GM18861 (cell line): ENCODE measurements around the gene SAMD9.
"Not testable (repeated sequence)": the region's sequence is repeated elsewhere in the genome, so short reads cannot be mapped to it uniquely, and the experiment has no call there.

Experiments used
- ATAC-seq: cut with Tn5 transposase; IDR thresholded peaks from one replicate; pipeline ENCODE4 v1.9.1; 2021; ENCODE audit not compliant: unreplicated experiment

SAMD9 gene

DNA sequence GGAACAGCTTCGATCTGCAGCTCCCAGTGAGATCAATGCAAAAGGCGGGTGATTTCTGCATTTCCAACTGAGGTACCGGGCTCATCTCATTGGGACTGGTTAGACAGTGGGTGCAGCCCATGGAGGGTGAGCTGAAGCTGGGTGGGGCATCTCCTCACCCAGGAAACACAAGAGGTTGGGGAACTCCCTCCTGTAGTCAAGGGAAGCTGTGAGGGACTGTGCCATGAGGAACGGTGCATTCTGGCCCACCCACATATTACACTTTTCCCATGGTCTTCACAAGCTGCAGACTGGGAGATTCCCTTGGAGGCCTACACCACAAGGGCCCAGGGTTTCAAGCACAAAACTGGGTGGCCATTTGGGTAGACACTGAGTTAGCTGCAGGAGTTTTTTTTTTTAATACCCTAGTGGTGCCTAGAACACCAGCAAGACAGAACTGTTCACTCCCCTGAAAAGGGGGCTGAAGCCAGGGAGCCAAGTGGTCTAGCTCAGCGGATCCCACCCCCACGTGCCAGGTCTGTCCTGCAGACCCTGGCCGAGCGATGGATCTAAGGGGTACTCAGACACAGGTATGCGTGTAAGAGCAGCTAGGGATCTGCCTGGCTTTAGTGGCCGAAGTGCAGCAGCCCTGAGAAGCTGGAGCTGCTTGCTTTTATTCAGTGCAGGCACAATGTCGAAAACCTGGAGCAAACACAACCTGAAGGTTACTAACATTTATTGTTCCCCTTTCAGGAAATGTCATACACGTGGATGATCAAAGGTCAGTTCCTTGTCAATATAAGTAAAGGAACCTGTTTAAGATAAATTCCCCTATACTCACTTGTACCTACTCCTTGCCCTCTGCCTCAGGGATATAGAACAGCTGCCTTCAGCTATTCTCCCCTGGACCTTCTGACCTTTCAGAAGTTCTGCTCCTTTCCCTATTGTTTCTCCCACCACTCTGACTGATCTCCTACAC lies 3.1 kb upstream of the SAMD9 start:
- no peak for ATAC-seq

GRCh38 chr7:93119191-93119905 lies 1.6 kb upstream of the SAMD9 start:
- ATAC-seq, result no peak

- no peak for ATAC-seq
Observed at GRCh38 chr7:93117327-93117726, 452 bp downstream of the SAMD9 start.

DNA sequence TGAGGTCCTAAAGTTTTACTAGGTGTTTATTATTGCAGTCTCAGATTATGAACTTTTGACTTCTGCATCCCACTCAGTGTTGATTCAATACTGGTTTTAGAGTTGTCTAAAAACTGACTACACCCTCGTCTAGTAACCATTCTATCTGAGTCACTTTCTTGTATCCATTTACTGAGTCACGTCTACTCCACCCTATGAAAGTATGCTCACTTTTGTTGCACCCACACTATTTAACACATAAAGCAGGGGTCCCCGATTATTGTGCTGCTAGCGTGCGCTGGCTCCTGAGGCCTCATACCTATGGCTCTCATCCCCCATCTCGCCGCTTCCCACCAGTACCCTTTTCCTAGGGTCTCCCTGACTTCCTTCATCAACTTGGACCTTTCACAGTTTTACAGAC lies 2.0 kb downstream of the SAMD9 start:
- ATAC-seq, result no peak

DNA sequence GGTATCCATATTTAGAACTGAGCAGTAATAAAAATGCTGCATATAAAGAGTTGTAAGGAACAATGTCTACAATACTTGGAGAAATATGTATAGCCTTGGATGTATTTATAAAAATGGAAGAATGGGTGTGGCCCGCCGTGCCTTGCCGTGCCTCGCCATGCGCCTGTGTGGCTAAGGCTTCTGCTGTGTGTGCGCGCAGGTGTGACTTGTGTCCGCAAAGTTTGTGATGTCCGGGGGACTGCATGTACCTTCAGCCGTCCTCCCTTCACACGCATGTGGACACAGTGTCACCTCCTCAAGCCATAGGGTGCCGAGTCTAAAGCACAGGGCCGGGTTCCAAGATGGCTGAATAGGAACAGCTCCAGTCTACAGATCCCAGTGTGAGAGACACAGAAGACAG lies 9.8 kb downstream of the SAMD9 start:
- no peak for ATAC-seq

- no peak for ATAC-seq
Observed at GRCh38 chr7:93097388-93097787, 20.4 kb downstream of the SAMD9 start.

DNA sequence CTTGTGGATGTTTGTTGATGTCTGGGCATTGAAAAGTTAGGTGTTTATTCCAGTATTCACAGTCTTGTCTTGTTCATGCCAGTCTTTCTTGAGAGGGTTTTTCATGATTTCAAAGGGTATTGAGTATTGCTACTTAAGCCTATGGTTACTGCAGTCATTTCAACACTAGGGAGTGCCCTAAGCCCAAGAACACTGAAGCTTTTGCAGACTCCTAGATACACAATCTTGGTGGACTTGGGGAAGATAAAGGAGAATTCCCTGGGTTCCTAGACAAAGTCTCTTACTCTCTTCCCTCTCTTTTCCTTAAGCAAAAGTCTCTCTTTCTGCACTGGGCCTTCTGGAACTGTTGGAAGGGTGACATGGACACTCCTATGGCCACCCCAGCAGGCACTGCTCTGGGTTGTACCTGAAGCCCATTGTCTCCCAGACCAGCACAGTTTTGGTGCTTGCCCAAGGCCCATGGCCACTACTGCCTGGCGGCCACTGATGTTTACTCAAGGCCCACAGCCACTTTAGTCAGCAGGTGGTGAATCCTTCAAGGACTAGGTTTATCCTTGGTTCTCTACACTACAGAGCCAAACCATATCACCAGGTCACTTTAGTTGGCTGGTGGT lies 24.9 kb downstream of the SAMD9 start:
- ATAC-seq, result peak; percentile 60

- not testable (repeated sequence) for ATAC-seq
Observed at GRCh38 chr7:93073357-93073756, 44.4 kb downstream of the SAMD9 start.

- ATAC-seq, result no peak
Observed at GRCh38 chr7:93062599-93062998, 55.2 kb downstream of the SAMD9 start.

DNA sequence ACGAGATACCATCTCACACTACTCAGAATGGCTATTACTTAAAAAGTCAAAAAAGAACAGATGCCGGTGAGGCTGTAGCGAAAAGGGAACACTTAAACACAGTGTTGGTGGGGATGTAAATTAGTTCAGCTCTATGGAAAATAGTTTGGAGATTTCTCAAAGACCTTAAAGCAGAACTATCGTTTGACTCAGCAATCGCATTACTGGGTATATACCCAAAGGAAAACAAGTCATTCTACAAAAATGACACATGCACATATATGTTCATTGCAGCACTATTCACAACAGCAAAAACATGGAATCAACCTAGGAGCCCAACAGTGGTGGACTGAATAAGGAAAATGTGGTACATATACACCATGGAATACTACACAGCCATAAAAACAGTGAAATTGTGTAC lies 56.9 kb downstream of the SAMD9 start:
- no peak for ATAC-seq

- no peak for ATAC-seq
Observed at GRCh38 chr7:93060025-93060424, 57.8 kb downstream of the SAMD9 start.

GRCh38 chr7:93056621-93057020 lies 61.2 kb downstream of the SAMD9 start:
- not testable (repeated sequence) for ATAC-seq

- ATAC-seq, result peak; percentile 65
Observed at GRCh38 chr7:93055543-93056107, 62.2 kb downstream of the SAMD9 start.

DNA sequence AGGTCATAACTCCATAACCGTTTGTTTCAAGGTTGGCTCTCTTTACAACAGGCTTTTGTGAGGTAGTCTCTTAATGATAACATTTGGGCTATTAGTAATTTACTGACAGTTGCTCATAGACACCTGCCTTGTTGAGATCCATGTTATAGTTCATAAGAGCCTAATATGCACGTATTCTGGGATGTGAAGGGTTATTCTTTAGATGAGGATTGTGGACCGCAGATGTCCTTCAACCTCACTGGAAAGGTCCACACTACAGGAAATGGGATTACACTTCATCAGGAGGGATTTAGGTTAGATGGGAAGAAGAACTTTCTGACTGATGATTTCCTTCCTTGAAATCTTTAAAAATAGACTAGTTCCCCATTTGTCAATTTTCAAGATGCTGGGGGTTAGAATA lies 62.8 kb downstream of the SAMD9 start:
- ATAC-seq, result no peak

- ATAC-seq, result no peak
Observed at GRCh38 chr7:93053949-93054943, 63.5 kb downstream of the SAMD9 start.

DNA sequence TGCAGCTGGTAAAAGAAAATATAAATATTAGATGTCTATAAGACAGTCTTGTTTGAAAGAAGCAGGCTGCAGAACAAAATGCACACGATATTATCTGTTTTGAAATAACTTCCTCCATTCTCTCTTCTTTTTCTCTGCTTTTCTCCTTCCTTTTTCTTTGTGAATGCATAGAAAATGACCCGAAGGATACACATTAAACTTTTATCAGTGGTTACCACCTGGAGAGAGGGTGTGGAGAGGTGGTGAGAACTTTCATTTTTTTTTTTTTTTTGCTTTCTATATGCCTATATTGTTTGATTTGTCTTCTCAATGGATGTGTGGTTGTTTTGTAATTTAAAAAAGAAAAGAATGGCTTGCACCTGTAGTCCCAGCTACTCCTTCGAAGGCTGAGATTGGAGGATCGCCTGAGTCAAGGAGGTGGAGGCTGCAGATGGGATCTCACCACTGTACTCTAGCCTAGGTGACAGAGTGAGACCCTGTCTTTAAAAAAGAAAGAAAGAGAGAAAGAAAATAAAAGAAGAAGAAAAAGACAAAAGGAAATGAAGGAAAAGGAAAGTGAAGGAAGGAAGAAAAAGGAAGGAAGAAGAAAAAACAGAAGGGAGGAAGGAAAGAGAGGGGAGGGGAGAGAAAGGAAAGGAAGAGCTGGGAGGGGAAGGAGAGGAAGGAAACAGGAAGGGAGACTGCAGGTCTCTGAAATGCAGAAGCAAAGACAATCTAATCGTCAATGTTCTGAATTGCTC lies 64.4 kb downstream of the SAMD9 start:
- no peak for ATAC-seq

- ATAC-seq, result no peak
Observed at GRCh38 chr7:93051660-93052059, 66.1 kb downstream of the SAMD9 start.
